GM23338 (cell line): ENCODE measurements around the gene NRN1L. TPM values are rescaled to one million over a fixed set of nuclear protein-coding genes. Genes with fewer than 3 reads are reported as not detected.

Experiments used
- CREB1 ChIP-seq: fragments of 250-450 bp; sonication (Bioruptor Pico); IDR thresholded peaks from 2 replicates; pipeline ENCODE4 v1.5.0; 2020; ENCODE audit warnings: low read depth, mild to moderate bottlenecking, moderate library complexity
- CTCF ChIP-seq, 2 experiments: fragments of 200-600 bp in 1 of 2; sonication (generic) in 1 of 2; conservative IDR thresholded peaks; 2 replicates each; pipeline versions ENCODE4 v1.5.1 to v1.6.1; 2016 to 2017; ENCODE audit warnings: antibody characterized with exemption in 2 of 2, low read depth in 2 of 2, mild to moderate bottlenecking in 2 of 2, moderate library complexity in 1 of 2
- ETS1 ChIP-seq: IDR thresholded peaks from 2 replicates; pipeline ENCODE4 v1.6.1; 2016; ENCODE audit warnings: antibody characterized with exemption
- EZH2phosphoT487 ChIP-seq: fragments of 200-600 bp; sonication (generic); IDR thresholded peaks from one replicate; pipeline ENCODE4 v1.8.1; 2018; ENCODE audit warnings: antibody characterized with exemption; ENCODE audit not compliant: unreplicated experiment
- JUNB ChIP-seq: IDR thresholded peaks from one replicate; pipeline ENCODE4 v1.6.1; 2016; ENCODE audit warnings: antibody characterized with exemption; ENCODE audit not compliant: unreplicated experiment
- NANOG ChIP-seq: IDR thresholded peaks from 2 replicates; pipeline ENCODE4 v1.6.1; 2016; ENCODE audit warnings: antibody characterized with exemption, borderline replicate concordance
- POLR2AphosphoS5 ChIP-seq: IDR thresholded peaks from 2 replicates; pipeline ENCODE4 v1.6.1; 2016; ENCODE audit warnings: antibody characterized with exemption, low read depth
- ZNF462 ChIP-seq: fragments of 250-450 bp; sonication (Bioruptor Pico); IDR thresholded peaks from 2 replicates; pipeline ENCODE4 v1.5.0; 2020; ENCODE audit warnings: mild to moderate bottlenecking, moderate library complexity
- polyA plus RNA-seq: library from polyadenylated mRNA; unstranded; fragments of >200 nt; fragmentation: Nextera tagmentation; extraction: Ambion mirVana; gene quantifications from 2 replicates; pipeline ENCODE4 v1.2.1, GENCODE V29; 2016
- total RNA-seq: library from RNA; depleted of rRNA; stranded (reverse); fragments of >200 nt; shearing (Covaris generic); gene quantifications from 2 replicates; pipeline ENCODE4 v1.2.3, GENCODE V29; 2014

Gene NRN1L
- total and polyA plus RNA-seq, 2 experiments from 2014 or later, result 14.0 to 26.1 TPM

- TF ChIP-seq ZNF462 (no peak), JUNB (no peak), POLR2AphosphoS5 (no peak), CTCF (conservative IDR thresholded peaks at IDR 0.05; ENCODE audit: low read depth in 2 of 2) (no peak), CREB1 (CRISPR knock-in tag) (no peak), ETS1 (no peak), NANOG (no peak), EZH2phosphoT487 (no peak)
Measured at GRCh38 chr16:67880584-67880983, 4.1 kb upstream of the NRN1L start (continued).
